Upper lobe of left lung (tissue), 4 donors: ENCODE data around the gene PP2D1.

ENCODE experiments used
- CTCF ChIP-seq, 6 experiments: fragments of 450-650 bp in 4 of 6; fragments of 200-600 bp in 2 of 6; sonication (generic) in 2 of 6; IDR thresholded peaks; one replicate each; pipeline ENCODE4 v1.5.1; 2016 to 2019; ENCODE audit warnings: antibody characterized with exemption in 6 of 6
- POLR2A ChIP-seq, 4 donors: fragments of 450-650 bp; IDR thresholded peaks; one replicate each; pipeline ENCODE4 v1.5.1; 2016 to 2017; ENCODE audit warnings: antibody characterized with exemption in 4 of 4, mild to moderate bottlenecking in 2 of 4
- POLR2AphosphoS5 ChIP-seq, 2 donors: sonication (generic); formaldehyde crosslinking; IDR thresholded peaks; one replicate each; pipeline ENCODE4 v1.5.1; 2017; ENCODE audit warnings: antibody characterized with exemption in 2 of 2

- TF ChIP-seq CTCF (IDR thresholded peaks at IDR 0.05) = no peak
- no peak for TF ChIP-seq POLR2AphosphoS5 (IDR thresholded peaks at IDR 0.05)
- no peak for TF ChIP-seq POLR2A (IDR thresholded peaks at IDR 0.05)
These were observed 40.0 kb downstream of the PP2D1 start for GRCh38 chr3:19972054-19972453.
